Urothelium cell line (cell line): ENCODE results near the gene RXFP4.
A peak's percentile ranks its signal among the peaks of the same experiment; 100 is the strongest.
"Not testable (repeated sequence)": the region's sequence is repeated elsewhere in the genome, so short reads cannot be mapped to it uniquely, and the experiment has no call there.

Experiments
- DNase-seq: peaks from one replicate; pipeline ENCODE4 v3.0.0; 2011; ENCODE audit warnings: low spot score, mixed read lengths
- FAIRE-seq: peaks from 2 replicates; lab custom pipeline; 2011; peaks lifted over from hg19 to GRCh38; lab: Jason Lieb, UNC

The RXFP4 gene, protein sequence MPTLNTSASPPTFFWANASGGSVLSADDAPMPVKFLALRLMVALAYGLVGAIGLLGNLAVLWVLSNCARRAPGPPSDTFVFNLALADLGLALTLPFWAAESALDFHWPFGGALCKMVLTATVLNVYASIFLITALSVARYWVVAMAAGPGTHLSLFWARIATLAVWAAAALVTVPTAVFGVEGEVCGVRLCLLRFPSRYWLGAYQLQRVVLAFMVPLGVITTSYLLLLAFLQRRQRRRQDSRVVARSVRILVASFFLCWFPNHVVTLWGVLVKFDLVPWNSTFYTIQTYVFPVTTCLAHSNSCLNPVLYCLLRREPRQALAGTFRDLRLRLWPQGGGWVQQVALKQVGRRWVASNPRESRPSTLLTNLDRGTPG

DNA sequence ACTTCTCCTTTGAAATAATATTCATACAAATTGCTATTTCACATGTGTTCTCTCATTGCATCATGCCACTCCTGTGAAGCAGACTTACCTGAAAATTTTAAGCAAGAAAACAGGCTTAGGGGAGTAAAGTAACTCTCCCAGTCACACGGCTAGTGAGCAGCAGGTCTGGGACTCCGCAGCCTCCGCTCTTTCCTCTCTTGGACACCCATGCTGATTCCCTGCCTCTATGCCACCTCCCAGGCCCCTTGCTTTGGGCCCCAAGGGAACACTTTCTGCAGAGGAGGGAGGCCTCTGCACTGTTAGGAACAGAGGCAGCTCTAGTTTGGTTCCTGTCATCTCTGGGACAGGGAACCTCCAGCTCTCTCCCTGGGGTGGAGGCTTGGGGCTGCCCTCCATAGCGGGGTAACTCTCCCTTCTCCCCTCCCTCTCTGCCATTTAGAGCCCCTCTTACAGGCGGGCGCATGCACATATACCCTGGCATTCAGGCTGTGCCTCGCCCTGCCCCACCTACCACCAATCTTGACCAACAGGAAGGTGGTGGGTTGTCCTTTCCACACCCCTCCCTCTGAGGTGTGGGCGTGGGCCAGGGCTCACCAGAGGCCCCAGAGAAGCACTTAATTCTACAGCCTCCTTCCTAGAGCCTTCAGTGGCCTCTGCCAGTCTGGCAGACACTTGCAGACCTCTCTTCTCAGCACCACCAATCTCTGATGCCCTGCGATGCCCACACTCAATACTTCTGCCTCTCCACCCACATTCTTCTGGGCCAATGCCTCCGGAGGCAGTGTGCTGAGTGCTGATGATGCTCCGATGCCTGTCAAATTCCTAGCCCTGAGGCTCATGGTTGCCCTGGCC lies at the start of gene RXFP4:
Gene RXFP4 (plus strand): TSS at position 646 of the 852 bp plus-strand sequence. CDS start 72 bp downstream, at position 718.
- DNase-seq, result no peak
- FAIRE-seq, result no peak

DNA sequence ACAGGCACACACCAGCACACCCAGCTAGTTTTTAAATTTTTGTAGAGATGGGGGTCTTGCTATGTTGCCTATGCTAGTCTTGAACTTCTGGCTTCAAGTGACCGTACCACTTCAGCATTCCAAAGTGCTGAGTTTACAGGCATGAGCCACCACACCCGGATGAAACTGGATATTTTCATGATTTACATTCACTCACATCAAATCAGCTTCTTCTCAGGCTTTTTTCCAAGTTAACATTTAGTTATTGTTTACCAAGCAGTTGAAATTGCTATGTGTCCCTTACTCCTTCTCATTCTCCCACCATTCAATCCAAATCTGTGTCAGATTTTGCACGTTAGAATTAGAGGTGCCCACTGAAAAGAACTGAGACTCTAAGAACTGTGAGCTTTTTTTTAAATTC lies 48.6 kb upstream of the RXFP4 start:
- FAIRE-seq (no peak), DNase-seq (peak; percentile 32)

DNA sequence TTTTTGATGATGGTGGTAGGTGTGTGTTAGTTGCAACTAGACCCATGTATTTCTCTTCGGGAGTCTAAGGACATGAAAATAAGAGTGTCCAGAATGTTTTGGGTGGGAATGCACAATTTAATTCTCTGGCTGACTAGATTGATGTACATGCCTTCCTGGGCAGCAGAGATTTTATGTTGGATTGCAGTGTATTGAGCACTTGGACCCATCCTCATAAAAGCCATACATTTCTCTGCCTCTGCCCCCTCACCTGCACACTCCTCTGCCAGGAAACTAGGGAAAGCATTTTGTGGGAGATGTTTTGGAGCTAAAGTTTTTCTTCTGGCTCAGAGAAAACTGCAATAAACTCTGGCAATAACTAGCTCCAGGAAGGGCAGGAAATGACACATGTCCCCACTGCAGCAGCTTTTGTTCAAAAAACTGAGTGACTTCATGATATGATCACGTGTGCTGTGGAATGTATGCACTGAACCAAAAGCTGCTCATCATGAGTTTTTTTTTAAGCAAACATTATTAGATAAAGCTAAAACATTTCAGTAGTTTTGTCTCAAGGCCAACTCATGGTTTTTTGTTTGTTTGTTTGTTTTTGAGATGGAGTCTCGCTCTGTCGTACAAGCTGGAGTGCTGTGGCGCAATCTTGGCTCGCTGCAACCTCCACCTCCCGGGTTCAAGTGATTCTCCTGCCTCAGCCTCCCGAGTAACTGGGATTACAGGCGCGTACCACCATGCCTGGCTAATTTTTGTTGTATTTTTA lies 47.9 kb upstream of the RXFP4 start:
- DNase-seq (peak; percentile 77), FAIRE-seq (no peak)

DNA sequence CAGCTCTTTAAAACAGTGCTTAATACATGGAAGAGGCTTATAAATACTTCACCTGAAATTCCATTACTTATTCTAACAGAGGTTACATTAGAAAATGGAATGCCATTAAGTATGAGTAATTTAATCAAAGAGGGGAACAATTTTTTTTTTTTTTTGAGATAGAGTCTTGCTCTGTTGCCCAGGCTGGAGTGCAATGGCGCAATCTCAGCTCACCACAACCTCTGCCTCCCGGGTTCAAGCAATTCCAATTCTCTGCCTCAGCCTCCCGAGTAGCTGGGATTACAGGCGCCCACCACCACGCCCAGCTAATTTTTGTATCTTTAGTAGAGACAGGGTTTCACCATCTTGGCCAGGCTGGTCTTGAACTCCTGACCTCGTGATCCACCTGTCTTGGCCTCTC lies 45.8 kb upstream of the RXFP4 start:
- not testable (repeated sequence) for DNase-seq, FAIRE-seq

DNA sequence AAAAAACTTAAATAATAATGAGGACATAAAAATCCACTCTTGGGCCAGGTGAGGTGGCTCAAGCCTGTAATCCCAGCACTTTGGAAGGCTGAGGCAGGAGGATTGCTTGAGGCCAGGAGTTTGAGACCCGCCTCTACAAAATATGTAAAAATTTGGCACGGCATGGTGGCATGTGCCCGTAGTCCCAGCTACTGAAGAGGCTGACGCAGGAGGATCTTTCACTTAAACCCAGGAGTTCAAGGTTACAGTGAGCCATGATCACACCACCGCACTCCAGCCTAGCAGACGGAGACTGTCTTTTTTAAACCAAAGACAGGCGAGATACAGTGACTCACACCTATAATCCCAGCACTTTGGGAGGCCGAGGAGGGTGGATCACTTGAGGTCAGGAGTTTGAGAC lies 45.0 kb upstream of the RXFP4 start:
- not testable (repeated sequence) for FAIRE-seq, DNase-seq

DNA sequence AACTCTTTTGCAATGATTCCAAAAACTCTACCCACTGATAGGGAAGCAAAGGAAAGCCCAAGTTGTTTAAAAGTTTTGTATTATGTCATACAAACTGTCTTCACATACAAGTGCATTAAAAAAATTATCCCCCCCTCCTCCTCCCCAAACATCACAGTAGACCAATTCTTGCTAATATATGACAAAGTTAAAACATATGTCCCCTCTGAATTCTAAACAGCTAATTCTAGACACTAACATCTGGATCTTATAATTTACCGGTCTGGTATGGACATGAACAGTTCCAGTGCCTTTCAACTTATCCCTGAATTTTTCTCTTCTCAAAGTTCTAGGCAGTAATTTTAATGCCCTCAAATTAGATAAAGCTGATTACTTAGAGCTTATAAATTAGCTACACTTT lies 43.7 kb upstream of the RXFP4 start:
- DNase-seq (no peak), FAIRE-seq (no peak)

DNA sequence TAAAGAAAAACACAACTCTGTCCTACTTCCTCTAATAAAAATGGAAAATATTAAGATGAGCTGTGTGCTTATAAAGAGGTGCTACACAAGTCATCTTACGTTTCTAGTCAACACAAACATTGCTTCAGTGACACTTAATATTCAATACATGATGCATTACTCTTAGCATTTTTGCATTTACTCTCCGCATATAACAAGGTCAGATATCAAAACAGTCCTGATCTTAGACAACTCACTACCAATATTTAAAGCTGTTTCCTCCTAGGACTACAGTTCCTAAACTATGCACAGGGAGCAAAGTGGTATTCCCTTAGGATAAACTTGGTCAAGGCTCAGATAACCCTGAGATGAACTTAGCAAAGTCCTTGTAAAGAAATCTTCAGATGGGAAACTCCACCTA lies 42.5 kb upstream of the RXFP4 start:
- DNase-seq (no peak), FAIRE-seq (no peak)

DNA sequence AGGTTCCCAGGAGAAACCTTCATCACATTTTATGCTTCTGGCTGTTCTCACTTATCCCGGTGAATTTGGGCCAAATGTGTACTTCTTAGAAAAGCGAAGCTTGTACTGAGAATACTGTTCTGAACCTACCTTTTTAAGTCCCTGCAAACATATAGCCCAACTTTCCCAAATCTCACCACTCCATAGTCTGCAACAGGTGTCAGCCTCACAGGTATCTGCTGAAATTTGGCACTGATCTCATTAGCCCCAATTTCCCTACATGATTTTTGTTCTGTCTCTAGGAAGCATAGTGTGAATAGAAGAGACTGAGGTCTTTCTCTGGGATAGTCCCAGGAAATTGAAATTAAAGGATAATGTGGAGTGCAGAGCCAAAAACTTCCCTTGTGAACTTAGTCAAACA lies 41.8 kb upstream of the RXFP4 start:
- no peak for FAIRE-seq

DNA sequence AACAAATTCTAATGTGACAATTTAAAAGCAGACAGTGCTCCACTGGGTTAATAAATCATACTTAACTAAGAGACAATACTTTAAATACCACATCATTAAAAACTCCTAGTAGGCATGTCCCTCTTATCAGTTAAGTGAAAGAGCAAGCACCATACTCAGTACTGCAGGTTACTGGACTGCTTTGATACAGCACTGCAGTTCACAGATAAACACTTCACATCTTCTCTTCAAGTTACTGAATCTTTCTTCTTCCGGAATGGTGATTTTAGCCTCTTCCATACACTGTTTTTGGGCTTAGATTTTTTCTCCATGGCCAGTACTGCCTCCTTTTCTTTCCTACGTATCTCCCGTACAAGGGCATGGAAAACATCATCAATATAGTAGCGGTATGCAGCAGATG lies 41.3 kb upstream of the RXFP4 start:
- FAIRE-seq (no peak), DNase-seq (no peak)

More for the DNA sequence above, 41.8 kb upstream of the RXFP4 start:
- no peak for DNase-seq

DNA sequence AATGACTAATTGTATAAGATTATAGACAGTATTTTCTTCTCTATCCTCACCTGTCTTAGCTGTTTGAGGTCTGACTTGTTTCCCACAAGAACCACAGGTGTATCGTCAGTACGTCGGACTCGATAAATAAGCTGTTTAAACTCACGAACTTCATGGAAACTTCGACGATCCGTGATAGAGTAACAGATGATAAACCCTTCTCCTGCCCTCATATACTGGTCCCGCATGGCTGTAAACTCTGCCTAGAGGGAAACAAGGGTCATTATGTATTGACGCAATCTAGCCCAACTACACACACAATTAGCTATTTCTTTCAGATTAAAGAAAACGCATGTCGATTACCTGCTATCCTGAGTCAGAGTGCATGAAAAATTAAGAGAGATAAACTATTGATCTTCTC lies 37.2 kb upstream of the RXFP4 start:
- FAIRE-seq (no peak), DNase-seq (no peak)

DNA sequence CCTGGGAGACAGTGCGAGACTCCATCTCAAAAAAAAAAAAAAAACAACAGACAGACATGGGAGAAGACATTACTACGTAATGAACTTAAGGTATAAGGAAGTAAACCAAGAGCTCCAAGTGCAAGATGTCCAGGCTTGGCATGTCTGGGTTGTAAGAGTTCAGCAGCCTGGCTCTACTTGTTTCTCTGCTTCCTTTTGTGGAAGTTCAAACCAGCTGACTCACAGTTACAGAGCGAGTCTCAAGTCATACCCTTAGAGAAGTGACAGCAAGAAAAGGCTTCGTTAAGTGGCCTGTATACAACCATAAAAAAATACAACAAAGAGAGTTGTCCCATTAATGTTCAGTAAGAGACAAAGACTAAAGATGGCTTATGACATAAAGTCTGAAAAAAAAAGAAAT lies 31.5 kb upstream of the RXFP4 start:
- no peak for DNase-seq

DNA sequence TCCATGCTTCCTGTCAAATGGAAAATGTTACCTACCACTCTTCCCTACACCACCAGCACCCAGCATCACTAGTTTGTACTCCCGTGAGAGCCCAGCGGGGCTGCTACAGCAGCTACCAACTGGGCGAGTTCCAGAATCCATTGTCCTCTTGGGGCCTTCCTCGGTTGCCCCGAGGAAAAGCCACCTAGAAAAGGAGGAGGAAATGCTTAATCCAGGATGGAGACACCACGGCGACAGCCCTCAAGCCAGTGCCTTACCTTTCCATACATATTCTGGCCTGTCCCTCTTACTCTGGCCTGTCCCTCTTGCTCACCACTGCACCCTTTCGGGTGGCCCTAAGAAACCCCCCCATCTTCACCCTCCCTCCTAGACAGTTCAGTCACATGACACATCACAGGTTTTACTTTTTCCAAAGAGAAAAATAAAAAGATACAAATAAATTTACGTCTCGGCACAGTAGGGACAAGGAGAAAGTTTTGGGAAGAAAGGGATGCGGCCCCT lies 30.8 kb upstream of the RXFP4 start:
- no peak for FAIRE-seq
- DNase-seq, result peak; percentile 41

More for the DNA sequence above, 31.5 kb upstream of the RXFP4 start:
- no peak for FAIRE-seq

DNA sequence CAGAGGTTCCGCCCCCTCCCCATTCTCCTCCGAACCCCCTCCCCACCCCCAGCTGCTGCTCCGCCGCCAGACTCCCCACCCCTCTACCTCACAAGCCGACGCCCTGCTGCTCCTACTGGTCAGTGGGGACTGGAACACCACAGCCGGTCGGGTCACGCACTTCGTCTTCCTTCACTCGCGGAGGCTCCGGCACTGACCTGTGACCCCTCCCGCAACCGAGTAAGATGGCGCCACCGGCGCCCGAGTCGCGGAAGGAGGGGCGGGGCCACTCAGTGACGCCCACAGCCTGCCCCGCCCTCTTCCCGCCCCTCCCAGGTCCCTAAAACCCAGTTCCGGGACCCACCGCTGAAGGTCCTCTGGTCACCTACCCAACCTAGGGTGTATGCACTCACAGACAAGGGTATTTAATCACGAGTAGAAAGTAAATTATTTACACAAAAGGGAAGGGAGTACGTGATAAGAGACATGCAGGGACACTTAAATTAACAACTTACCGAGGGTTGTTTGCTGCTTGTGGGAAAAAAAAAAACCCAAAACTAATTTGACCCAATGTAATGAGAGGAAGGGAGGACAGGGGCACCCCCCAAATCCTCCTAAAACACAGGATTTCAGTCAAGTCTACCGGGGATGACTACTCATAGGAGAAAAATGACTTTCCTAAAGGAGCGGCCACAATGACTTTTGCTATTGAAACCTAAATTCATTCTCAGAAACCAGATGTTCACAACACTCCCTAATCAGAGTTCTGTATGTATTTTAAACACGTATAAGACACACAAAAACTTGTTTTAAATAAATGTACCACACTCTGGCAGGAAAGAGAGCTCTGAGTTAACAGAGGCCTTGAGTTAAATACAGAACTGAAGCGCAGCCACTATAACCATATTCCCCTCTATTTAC lies 30.0 kb upstream of the RXFP4 start, which contains the start of gene RIT1:
Gene RIT1 (minus strand): TSS at position 194 of the 900 bp plus-strand sequence. CDS start 588 bp downstream, outside the sequence.
- peak; percentile 92 for DNase-seq

DNA sequence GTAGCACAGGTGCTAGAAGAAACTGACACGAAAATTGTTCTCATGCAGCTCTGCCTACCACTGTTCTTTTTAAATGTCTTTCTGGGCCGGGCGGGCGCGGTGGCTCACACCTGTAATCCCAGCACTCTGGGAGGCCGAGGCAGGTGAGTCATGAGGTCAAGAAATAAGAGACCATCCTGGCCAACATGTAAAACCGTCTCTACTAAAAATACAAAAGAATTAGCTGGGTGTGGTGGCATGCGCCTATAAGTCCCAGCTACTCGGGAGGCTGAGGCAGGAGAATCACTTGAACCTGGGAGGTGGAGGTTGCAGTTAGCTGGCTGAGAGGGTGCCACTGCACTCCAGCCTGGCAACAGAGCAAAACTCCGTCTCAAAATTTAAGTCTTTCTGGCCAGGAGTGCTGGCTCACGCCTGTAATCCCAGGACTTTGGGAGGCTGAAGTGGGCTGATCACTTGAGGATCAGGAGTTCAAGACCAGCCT lies 29.3 kb upstream of the RXFP4 start:
- FAIRE-seq, result no peak
- no peak for DNase-seq

More for the DNA sequence above, 30.0 kb upstream of the RXFP4 start, which contains the start of gene RIT1:
- FAIRE-seq, result no peak

DNA sequence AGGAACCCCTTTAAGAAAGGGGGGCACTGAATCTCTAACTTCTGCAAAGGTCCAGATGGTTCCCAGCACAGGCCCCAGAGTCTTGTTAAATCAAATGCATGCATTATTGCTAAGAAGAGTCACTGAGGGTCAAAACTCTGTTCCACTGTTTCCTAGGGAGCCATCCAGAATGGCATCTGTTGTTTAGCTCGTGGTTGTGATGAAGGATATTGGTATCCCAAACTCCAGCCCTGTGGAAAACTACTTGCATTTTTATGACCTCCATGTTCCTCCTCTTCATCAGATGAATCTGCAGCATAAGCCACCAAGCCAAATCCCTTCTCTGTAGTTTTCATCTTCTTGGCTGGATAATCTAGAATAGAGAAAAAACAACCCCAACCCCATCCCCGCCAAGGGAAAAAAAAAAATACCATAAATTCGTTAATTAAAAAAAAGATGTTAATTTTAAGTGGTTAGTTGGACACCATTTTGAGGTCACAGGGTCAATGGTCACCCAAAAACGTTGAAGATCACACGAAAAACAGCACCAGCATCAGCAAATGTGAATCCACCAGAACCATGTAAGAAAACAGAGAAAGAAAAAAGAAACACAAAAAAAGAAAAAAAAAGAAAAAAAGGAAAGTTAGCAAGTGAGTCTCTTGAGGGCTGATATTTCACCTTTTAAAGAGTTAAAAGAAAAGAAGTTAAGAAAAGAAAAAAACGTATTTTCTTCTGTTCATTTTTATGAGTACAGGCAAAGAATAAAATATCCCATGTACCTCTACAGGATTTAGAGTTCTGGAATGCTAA lies 27.3 kb upstream of the RXFP4 start:
- no peak for DNase-seq

DNA sequence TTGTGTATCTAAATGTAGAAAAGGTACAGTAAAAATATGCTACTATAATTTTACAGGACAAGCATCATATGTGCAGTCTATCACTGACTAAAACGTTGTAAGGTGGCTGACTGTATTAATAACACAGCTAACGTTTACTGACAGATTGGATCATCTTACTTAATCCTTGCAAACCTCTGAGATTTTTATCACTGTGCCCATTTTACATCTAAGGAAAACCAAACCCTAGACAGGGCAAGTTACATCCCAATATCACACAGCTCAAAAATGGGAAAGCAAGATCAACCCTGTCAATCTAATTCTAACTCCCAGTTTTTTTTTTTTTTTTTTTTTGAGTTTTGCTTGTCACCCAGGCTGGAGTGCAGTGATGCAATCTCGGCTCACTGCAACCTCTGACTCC lies 22.8 kb upstream of the RXFP4 start:
- DNase-seq, result no peak
- no peak for FAIRE-seq

More for the DNA sequence above, 27.3 kb upstream of the RXFP4 start:
- no peak for FAIRE-seq

DNA sequence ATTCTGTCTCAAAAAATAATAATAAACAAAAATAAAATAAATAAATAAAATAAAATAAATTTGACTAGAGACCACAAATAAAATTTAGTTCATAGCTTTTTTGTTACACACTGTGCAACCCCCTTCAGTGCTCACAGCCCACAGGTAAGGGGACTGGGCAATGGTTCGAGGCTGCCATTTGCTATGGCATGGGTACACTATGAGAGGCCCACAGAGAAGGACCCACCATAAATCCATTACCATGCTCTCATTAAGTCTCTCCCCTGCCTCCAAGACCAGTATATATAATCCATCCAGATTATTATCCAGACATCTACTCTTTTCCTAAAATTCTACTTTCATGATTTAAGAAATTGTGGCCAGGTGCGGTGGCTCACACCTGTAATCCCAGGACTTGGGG lies 21.6 kb upstream of the RXFP4 start:
- FAIRE-seq (no peak), DNase-seq (no peak)

DNA sequence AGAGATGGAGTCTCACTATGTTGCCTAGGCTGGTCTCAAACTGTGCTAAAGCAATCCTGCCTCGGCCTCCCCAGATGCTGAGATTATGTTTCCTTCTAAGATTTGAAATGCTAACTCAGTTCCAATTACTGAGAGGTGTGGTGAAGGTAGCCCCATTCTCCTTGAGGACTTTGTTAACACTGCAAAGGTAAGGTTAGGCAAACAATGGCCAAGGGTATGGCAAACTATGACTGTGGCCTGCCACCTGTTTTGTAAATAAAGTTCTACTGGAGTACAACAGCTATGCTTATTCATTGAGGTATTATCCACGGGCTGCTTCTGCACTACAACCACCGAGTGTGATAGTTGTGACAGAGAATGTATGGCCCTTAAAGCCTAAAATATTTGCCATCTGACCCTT lies 20.7 kb upstream of the RXFP4 start:
- DNase-seq (no peak), FAIRE-seq (no peak)

DNA sequence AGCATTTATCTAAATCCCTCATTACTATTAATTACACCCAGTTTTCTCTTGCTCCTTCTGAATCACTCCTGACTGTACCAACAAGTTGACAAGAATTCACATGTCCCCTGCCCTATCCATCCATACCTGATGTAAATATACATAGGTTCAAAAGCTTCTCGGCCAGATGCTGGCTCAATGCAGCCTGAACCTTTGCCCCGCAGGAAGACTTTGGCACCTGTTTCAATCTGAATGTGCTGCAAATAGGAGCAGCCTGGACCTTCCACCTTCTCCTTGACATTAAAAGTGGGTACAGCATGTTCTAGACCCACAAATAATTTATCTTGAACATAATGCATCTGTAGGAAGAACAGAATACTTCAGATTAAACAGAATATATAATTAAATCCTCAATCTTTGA lies 15.9 kb upstream of the RXFP4 start:
- FAIRE-seq (no peak), DNase-seq (no peak)
